ENCODE data around the gene CYP4F3. TPM values are rescaled to one million over a fixed set of nuclear protein-coding genes. Genes with fewer than 3 reads are reported as not detected.
A peak's percentile ranks its signal among the peaks of the same experiment; 100 is the strongest.
"Not testable (repeated sequence)": the region's sequence is repeated elsewhere in the genome, so short reads cannot be mapped to it uniquely, and the experiment has no call there.

CYP4F3 gene
- total and polyA plus RNA-seq, 8 donors = 0.14 to 3.7 (median 0.21) TPM

DNA sequence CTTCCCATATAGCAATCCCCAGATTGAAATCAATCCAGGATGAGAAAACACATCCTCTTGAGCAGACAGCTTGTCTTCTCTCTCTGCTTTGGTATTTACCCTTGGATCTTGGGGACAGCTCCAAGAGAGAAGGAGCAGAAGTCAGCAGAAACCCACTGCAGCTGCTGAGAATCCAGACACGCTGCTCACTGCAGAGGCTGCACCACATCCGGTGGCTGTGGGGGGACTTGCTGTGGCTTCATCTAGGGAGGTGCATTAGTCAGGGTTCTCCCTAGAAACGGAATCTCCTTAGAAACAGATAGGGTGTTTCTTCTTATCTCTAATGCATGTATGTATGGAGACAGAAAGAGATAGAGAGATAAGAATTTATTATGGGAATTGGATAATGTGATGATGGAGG, 34.9 kb downstream of the CYP4F3 start:
- TF ChIP-seq, protein P1, sequence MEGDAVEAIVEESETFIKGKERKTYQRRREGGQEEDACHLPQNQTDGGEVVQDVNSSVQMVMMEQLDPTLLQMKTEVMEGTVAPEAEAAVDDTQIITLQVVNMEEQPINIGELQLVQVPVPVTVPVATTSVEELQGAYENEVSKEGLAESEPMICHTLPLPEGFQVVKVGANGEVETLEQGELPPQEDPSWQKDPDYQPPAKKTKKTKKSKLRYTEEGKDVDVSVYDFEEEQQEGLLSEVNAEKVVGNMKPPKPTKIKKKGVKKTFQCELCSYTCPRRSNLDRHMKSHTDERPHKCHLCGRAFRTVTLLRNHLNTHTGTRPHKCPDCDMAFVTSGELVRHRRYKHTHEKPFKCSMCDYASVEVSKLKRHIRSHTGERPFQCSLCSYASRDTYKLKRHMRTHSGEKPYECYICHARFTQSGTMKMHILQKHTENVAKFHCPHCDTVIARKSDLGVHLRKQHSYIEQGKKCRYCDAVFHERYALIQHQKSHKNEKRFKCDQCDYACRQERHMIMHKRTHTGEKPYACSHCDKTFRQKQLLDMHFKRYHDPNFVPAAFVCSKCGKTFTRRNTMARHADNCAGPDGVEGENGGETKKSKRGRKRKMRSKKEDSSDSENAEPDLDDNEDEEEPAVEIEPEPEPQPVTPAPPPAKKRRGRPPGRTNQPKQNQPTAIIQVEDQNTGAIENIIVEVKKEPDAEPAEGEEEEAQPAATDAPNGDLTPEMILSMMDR (IDR thresholded peaks at IDR 0.05) = no peak
- peaks cover 0 to 9% of the 10 kb centered on the region in 2 donors for H3K4me1 ChIP-seq
- no peak overlapping the region for H3K4me3 ChIP-seq
- ATAC-seq (no peak), DNase-seq (peak in 1 of 4 donors; percentile 33)
- no peak overlapping the region for H3K27ac ChIP-seq
- H3K9me3 ChIP-seq = no peaks in the 10 kb centered on the region
- no peaks in the 10 kb centered on the region for H3K27me3 ChIP-seq
- H3K36me3 ChIP-seq = no peaks in the 10 kb centered on the region
- intact Hi-C loops (cut with DNase I) = no loop called here

DNA sequence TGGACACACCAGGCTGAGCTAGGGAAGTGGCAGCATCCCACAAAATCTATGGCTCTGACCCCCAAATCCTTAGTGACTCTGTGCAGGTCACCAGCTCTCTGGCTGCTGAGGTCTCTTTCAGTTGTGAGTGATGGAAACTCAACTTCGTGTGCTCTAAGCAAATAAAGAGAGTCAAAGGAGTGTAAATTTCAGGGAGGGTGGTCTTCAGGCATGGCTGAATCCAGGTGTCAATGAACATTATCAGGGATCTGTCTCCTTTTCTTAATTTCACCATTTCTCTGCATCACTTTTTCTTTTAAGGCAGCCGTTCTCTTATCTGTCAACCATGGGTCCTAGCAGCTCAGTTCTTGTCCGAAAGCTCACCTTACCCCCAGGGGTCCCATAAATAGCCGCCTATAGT, 38.4 kb downstream of the CYP4F3 start:
- H3K27me3 ChIP-seq = no peaks in the 10 kb centered on the region
- no peaks in the 10 kb centered on the region for H3K9me3 ChIP-seq
- intact Hi-C loops (cut with DNase I) = no loop called here
- TF ChIP-seq, protein P1 (IDR thresholded peaks at IDR 0.05) = no peak
- H3K4me3 ChIP-seq = no peak overlapping the region
- ATAC-seq (no peak), DNase-seq (no peak)
- H3K27ac ChIP-seq = no peak overlapping the region
- H3K36me3 ChIP-seq = peaks cover 0 to 8% of the 10 kb centered on the region in 2 donors
- no peaks in the 10 kb centered on the region for H3K4me1 ChIP-seq

DNA sequence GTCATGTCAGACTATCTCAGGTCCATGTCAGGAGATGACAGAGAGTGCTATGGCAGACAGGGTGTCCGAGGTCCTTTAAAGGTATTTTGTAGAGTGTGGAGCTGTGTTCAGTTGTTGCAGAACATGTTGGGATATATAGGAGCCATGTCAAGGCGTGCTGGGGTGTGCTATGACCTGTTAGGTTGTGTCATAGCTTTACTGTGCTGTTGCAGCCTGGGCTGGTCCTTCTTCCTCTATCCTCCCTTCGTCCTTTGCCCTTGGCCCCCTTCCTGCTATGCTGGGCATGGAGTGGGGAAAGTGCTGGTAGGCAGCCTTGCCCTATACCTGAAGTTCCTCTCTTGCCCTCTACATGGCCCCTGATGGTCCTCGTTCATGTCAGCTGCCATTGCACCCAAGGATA, 39.2 kb downstream of the CYP4F3 start:
- intact Hi-C loops (cut with DNase I); H3K4me3 ChIP-seq; H3K27ac ChIP-seq; H3K4me1 ChIP-seq; H3K9me3 ChIP-seq; DNase-seq; ATAC-seq; H3K27me3 ChIP-seq: not testable (repeated sequence)
- H3K36me3 ChIP-seq = peaks cover 0 to 10% of the 10 kb centered on the region in 2 donors

DNA sequence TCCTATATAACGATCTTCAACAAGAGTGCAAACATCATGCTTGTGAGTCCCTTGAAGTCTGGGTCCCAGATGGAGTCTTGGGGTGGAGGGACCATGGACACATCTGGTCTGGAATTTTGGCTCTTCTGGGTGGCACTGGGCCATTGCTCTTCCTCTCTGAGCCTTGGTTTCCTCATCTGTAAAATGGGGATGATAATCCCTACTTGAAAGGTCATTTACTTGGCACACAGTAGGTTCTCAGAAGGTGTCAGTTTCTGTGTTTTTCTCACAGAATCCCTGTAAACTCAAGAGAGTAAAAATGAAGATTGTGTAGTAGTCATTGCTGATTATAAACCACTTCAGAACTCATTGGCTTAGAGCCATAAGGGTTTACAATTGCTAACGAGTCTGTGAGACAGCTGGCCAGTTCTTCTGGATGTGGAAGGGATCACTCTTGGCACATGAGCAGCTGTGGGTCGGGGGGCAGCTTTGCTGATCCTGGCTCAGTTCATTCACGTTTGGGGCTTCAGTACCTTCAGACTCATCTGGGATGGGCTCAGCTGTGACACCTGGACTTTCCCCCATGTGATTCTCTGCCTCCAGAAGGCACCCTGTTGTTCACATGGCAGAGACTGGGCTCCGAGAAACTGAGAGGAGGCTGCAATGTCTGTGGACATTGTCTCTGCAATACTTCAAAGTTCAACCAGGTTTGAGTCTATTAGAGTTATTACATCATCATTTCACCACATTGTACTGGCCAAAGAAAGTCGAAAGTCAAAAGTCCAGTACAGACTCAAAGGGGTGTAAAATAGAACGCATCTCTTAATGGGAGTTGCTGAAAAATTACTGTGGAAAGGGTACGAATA, 40.0 kb downstream of the CYP4F3 start:
- Histone ChIP-seq H3K4me3 (no peak overlapping the region), H3K36me3 (peaks cover 0 to 11% of the 10 kb centered on the region in 2 donors), H3K4me1 (no peaks in the 10 kb centered on the region), H3K27me3 (no peaks in the 10 kb centered on the region), H3K9me3 (no peaks in the 10 kb centered on the region), H3K27ac (no peak overlapping the region)
- TF ChIP-seq, protein P1 (IDR thresholded peaks at IDR 0.05) = no peak
- ATAC-seq (no peak), DNase-seq (peak in 1 of 4 donors; percentile 35)
- intact Hi-C loops (cut with DNase I) = no loop called here

DNA sequence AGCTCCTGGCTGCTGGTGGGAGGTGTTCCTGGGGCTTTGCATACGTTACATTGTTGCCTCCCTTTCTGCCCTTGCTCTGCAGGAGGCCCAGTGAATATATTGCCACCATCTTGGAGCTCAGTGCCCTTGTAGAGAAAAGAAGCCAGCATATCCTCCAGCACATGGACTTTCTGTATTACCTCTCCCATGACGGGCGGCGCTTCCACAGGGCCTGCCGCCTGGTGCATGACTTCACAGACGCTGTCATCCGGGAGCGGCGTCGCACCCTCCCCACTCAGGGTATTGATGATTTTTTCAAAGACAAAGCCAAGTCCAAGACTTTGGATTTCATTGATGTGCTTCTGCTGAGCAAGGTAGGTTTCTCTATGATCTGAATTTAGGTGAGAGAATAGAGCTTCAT, 42.7 kb downstream of the CYP4F3 start:
- TF ChIP-seq, protein P1 (IDR thresholded peaks at IDR 0.05) = no peak
- H3K9me3 ChIP-seq = peaks cover 0 to 8% of the 10 kb centered on the region in 2 donors
- no peak overlapping the region for H3K27ac ChIP-seq
- no peak overlapping the region for H3K4me3 ChIP-seq
- intact Hi-C loops (cut with DNase I) = no loop called here
- no peak for DNase-seq
- no peaks in the 10 kb centered on the region for H3K27me3 ChIP-seq
- H3K4me1 ChIP-seq = no peaks in the 10 kb centered on the region
- no peak for ATAC-seq
- peaks cover 0 to 11% of the 10 kb centered on the region in 2 donors for H3K36me3 ChIP-seq

All from left lung (tissue), 10 donors.